H9 (cell line): ENCODE data around the gene NLRP13. TPM values are rescaled to one million over a fixed set of nuclear protein-coding genes. Genes with fewer than 3 reads are reported as not detected.

Experiments
- DNase-seq: peaks from one replicate; pipeline ENCODE4 v3.0.0-alpha.2; 2017
- H2AFZ ChIP-seq: one replicate; pipeline ENCODE4 v1.6.1; 2013; ENCODE audit warnings: mild to moderate bottlenecking, low read length, control low read depth, moderate library complexity
- H2AK5ac ChIP-seq: 2 replicates; pipeline ENCODE4 v1.6.1; 2013; ENCODE audit warnings: low read length, control low read depth, mixed read lengths; ENCODE audit not compliant: insufficient read length
- H2BK120ac ChIP-seq: one replicate; pipeline ENCODE4 v1.6.1; 2013; ENCODE audit warnings: low read depth, mild to moderate bottlenecking, low read length, control low read depth, inconsistent platforms; ENCODE audit not compliant: poor library complexity, severe bottlenecking
- H2BK12ac ChIP-seq: 2 replicates; pipeline ENCODE4 v1.6.1; 2013; ENCODE audit warnings: low read length, control low read depth, mixed read lengths, low read depth; ENCODE audit not compliant: insufficient read length
- H2BK15ac ChIP-seq: 2 replicates; pipeline ENCODE4 v1.6.1; 2013; ENCODE audit warnings: low read depth, low read length, control low read depth
- H2BK20ac ChIP-seq: one replicate; pipeline ENCODE4 v1.6.1; 2013; ENCODE audit warnings: low read depth, mild to moderate bottlenecking, low read length, control low read depth, inconsistent platforms; ENCODE audit not compliant: poor library complexity, severe bottlenecking
- H2BK5ac ChIP-seq: 2 replicates; pipeline ENCODE4 v1.6.1; 2013; ENCODE audit warnings: low read length, control low read depth, mixed read lengths; ENCODE audit not compliant: insufficient read length
- H3K14ac ChIP-seq: 2 replicates; pipeline ENCODE4 v1.6.1; 2013; ENCODE audit warnings: low read length, control low read depth; ENCODE audit not compliant: insufficient read depth
- H3K18ac ChIP-seq: 2 replicates; pipeline ENCODE4 v1.6.1; 2013; ENCODE audit warnings: low read depth, mild to moderate bottlenecking, mixed read lengths, low read length, control low read depth; ENCODE audit not compliant: insufficient read length
- H3K23ac ChIP-seq: 2 replicates; pipeline ENCODE4 v1.6.1; 2013; ENCODE audit warnings: low read length, control low read depth, mixed read lengths, low read depth; ENCODE audit not compliant: insufficient read length
- H3K23me2 ChIP-seq: 2 replicates; pipeline ENCODE4 v1.6.1; 2013; ENCODE audit warnings: low read depth, mild to moderate bottlenecking, mixed read lengths, low read length, control low read depth; ENCODE audit not compliant: insufficient read length, poor library complexity, severe bottlenecking
- H3K27ac ChIP-seq: 2 replicates; pipeline ENCODE4 v1.5.1; 2013; ENCODE audit warnings: low read length, control low read depth, mixed read lengths, low read depth; ENCODE audit not compliant: insufficient read length
- H3K27me3 ChIP-seq: 2 replicates; pipeline ENCODE4 v1.6.1; 2013; ENCODE audit warnings: low read length, control low read depth, inconsistent platforms; ENCODE audit not compliant: insufficient read depth
- H3K4ac ChIP-seq: 2 replicates; pipeline ENCODE4 v1.6.1; 2013; ENCODE audit warnings: low read depth, mild to moderate bottlenecking, control low read depth, inconsistent platforms, low read length, moderate library complexity
- H3K4me1 ChIP-seq: 2 replicates; pipeline ENCODE4 v1.6.1; 2013; ENCODE audit warnings: low read length, control low read depth, inconsistent platforms; ENCODE audit not compliant: insufficient read depth
- H3K4me2 ChIP-seq: 2 replicates; pipeline ENCODE4 v1.6.1; 2013; ENCODE audit warnings: low read length, control low read depth, mixed read lengths; ENCODE audit not compliant: insufficient read length, insufficient read depth
- H3K56ac ChIP-seq: 2 replicates; pipeline ENCODE4 v1.6.1; 2013; ENCODE audit warnings: low read depth, mild to moderate bottlenecking, mixed read lengths, low read length, control low read depth; ENCODE audit not compliant: insufficient read length
- H3K79me1 ChIP-seq: 2 replicates; pipeline ENCODE4 v1.6.1; 2013; ENCODE audit warnings: low read depth, mild to moderate bottlenecking, moderate library complexity, low read length, control low read depth, inconsistent platforms; ENCODE audit not compliant: insufficient read depth, poor library complexity, severe bottlenecking
- H3K79me2 ChIP-seq: 2 replicates; pipeline ENCODE4 v1.6.1; 2013; ENCODE audit warnings: low read length, control low read depth, inconsistent platforms; ENCODE audit not compliant: insufficient read depth
- H3K9ac ChIP-seq: 2 replicates; pipeline ENCODE4 v1.6.1; 2013; ENCODE audit warnings: low read length, control low read depth, mixed read lengths; ENCODE audit not compliant: insufficient read length; ENCODE audit errors: extremely low read depth
- H3K9me3 ChIP-seq: one replicate; pipeline ENCODE4 v1.6.1; 2013; ENCODE audit warnings: low read depth, low read length, inconsistent platforms; ENCODE audit not compliant: control insufficient read depth
- H3T11ph ChIP-seq: one replicate; pipeline ENCODE4 v1.6.1; 2013; ENCODE audit warnings: mild to moderate bottlenecking, low read length, control low read depth, inconsistent platforms
- H4K20me1 ChIP-seq: one replicate; pipeline ENCODE4 v1.6.1; 2013; ENCODE audit not compliant: control insufficient read depth, insufficient read length, insufficient read depth
- H4K5ac ChIP-seq: 2 replicates; pipeline ENCODE4 v1.6.1; 2013; ENCODE audit warnings: low read depth, mild to moderate bottlenecking, mixed read lengths, low read length, control low read depth; ENCODE audit not compliant: insufficient read length
- H4K8ac ChIP-seq: replicated peaks from 2 replicates; pipeline ENCODE4 v1.6.1; 2013; ENCODE audit warnings: low read length, control low read depth, mixed read lengths, low read depth; ENCODE audit not compliant: insufficient read length
- H4K91ac ChIP-seq: 2 replicates; pipeline ENCODE4 v1.6.1; 2013; ENCODE audit warnings: low read depth, mild to moderate bottlenecking, moderate library complexity, mixed read lengths, low read length, control low read depth; ENCODE audit not compliant: insufficient read length
- H3K27ac Mint-ChIP-seq, 3 experiments: 2 replicates in 2 of 3; 3 replicates in 1 of 3; pipeline ENCODE4 v1.8.0; 2020 to 2021; ENCODE audit warnings: mixed read lengths in 3 of 3, mild to moderate bottlenecking in 1 of 3, moderate library complexity in 1 of 3
- H3K27me3 Mint-ChIP-seq: 2 replicates; pipeline ENCODE4 v1.8.0; 2021; ENCODE audit warnings: low read depth, mild to moderate bottlenecking, moderate library complexity, mixed read lengths
- H3K36me3 Mint-ChIP-seq, 3 experiments: 2 replicates in 2 of 3; 3 replicates in 1 of 3; pipeline ENCODE4 v1.8.0; 2020 to 2021; ENCODE audit warnings: low read depth in 3 of 3, mixed read lengths in 3 of 3; ENCODE audit not compliant: insufficient read depth in 1 of 3
- H3K4me1 Mint-ChIP-seq, 2 experiments: 2 replicates each; pipeline ENCODE4 v1.8.0; 2020; ENCODE audit warnings: mixed read lengths in 2 of 2
- H3K4me3 Mint-ChIP-seq, 2 experiments: 2 replicates in 1 of 2; 3 replicates in 1 of 2; pipeline ENCODE4 v1.8.0; 2020 to 2021; ENCODE audit warnings: mild to moderate bottlenecking in 2 of 2, mixed read lengths in 2 of 2, moderate library complexity in 1 of 2
- H3K9me3 Mint-ChIP-seq, 2 experiments: 2 replicates in 1 of 2; 3 replicates in 1 of 2; pipeline ENCODE4 v1.8.0; 2020; ENCODE audit warnings: mild to moderate bottlenecking in 2 of 2, mixed read lengths in 2 of 2, moderate library complexity in 1 of 2
- CTCF ChIP-seq: fragments of 200-600 bp; sonication (generic); conservative IDR thresholded peaks from 3 replicates; pipeline ENCODE4 v1.8.0; 2021; ENCODE audit warnings: antibody characterized with exemption, mild to moderate bottlenecking
- WGBS: extraction: QIAGEN DNeasy Blood & Tissue Kit; methylation state at CpG from one replicate; pipeline ENCODE4 v1.1.7; 2013; ENCODE audit warnings: missing lambda C conversion rate, low lambda C conversion rate, mixed read lengths; ENCODE audit not compliant: insufficient read length; ENCODE audit errors: extremely low coverage; 5-methylcytosine and 5-hydroxymethylcytosine counted together
- total RNA-seq: library from RNA; stranded (reverse); gene quantifications from 2 replicates; pipeline ENCODE4 v1.2.1, GENCODE V29; 2021

The NLRP13 gene
- total RNA-seq, 1 experiment from 2014 or later, result not detected

- Histone ChIP-seq H3K9ac (no peak overlapping the region), H3K4ac (no peak overlapping the region), H4K91ac (no peak overlapping the region), H3K23ac (no peak overlapping the region), H2BK120ac (no peak overlapping the region), H2AK5ac (no peak overlapping the region), H3K14ac (no peak overlapping the region), H3K79me2 (no peaks in the 10 kb centered on the region), H2BK15ac (no peak overlapping the region), H3K4me1 (no peaks in the 10 kb centered on the region), H2BK20ac (no peak overlapping the region), H3K9me3 (peaks cover 84% of the 10 kb centered on the region), H4K5ac (no peak overlapping the region), H3K4me2 (no peak overlapping the region), H3K27me3 (no peaks in the 10 kb centered on the region), H2BK12ac (no peak overlapping the region), H2BK5ac (no peak overlapping the region), H3K18ac (no peak overlapping the region), H2AFZ (no peak overlapping the region), H4K8ac (no peak overlapping the region), H3K56ac (no peak overlapping the region), H4K20me1 (no peaks in the 10 kb centered on the region), H3K23me2 (no peaks in the 10 kb centered on the region), H3K27ac (no peak overlapping the region), H3T11ph (no peak overlapping the region), H3K79me1 (no peaks in the 10 kb centered on the region)
- no peak overlapping the region for H3K4me3 Mint-ChIP-seq
- H3K9me3 Mint-ChIP-seq, result peaks cover 85 to 92% of the 10 kb centered on the region in 2 experiments
- H3K36me3 Mint-ChIP-seq, result peaks cover 4 to 35% (median 9%) of the 10 kb centered on the region in 3 experiments; a peak in 4 of 7 replicates
- no peaks in the 10 kb centered on the region; the same call in 1 of the 2 replicates for H3K27me3 Mint-ChIP-seq
- H3K27ac Mint-ChIP-seq, result no peak overlapping the region
- no peak for DNase-seq
- no peak for TF ChIP-seq CTCF
- WGBS, result no CpG with 5 or more reads among the region's 11 CpGs
- H3K4me1 Mint-ChIP-seq, result no peaks in the 10 kb centered on the region
Measured at GRCh38 chr19:55870736-55871135, 61.4 kb downstream of the NLRP13 start.
